VCaP (cell line): ENCODE data around the gene PTPRT.

Source experiments
- H3K27ac ChIP-seq: fragments of 450-650 bp; 2 replicates; pipeline ENCODE4 v1.5.1; 2017
- TF ChIP-seq, protein P1 (sequence below): fragments of 450-650 bp; conservative IDR thresholded peaks from 2 replicates; pipeline ENCODE4 v1.5.1; 2017; ENCODE audit warnings: mild to moderate bottlenecking, moderate library complexity

The PTPRT gene

DNA sequence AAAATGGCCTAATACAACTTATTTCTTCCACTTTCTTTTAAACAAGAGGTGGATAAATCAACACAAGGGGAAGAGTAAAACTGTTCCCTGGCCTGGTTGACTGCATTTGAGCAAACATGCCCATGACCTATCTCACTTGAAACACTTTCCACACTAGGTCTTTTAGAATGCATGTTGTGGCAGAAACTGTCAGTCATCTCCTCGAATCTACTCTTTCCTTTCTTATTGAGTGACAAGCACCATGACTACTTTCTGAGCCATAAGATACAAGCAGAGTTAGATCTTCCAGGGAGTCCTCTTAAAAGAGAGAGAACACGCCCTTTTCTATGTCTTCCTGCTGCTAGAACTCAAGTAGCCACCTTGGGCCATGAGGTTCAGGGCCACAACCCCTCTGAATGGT lies 66.5 kb downstream of the PTPRT start:
- TF ChIP-seq, protein P1, sequence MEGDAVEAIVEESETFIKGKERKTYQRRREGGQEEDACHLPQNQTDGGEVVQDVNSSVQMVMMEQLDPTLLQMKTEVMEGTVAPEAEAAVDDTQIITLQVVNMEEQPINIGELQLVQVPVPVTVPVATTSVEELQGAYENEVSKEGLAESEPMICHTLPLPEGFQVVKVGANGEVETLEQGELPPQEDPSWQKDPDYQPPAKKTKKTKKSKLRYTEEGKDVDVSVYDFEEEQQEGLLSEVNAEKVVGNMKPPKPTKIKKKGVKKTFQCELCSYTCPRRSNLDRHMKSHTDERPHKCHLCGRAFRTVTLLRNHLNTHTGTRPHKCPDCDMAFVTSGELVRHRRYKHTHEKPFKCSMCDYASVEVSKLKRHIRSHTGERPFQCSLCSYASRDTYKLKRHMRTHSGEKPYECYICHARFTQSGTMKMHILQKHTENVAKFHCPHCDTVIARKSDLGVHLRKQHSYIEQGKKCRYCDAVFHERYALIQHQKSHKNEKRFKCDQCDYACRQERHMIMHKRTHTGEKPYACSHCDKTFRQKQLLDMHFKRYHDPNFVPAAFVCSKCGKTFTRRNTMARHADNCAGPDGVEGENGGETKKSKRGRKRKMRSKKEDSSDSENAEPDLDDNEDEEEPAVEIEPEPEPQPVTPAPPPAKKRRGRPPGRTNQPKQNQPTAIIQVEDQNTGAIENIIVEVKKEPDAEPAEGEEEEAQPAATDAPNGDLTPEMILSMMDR, result no peak
- no peak overlapping the region for H3K27ac ChIP-seq

DNA sequence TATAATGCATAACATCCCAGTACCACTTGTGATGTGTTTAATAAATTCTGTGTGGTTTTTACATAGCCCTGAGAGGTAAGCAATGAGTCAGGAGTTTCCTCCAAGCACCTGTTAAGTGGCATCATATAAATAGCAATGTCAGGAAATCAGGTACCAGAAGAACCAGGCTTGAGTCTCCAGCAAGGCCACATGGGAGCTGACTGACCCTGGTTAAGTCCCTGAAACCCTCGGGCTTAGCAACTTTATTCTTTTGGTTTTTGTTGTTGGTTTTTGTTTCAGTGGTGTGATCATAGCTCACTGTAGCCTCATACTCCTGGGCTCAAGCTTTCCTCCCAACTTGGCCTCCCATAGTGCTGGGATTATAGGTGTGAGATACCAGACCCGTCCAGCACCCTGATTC lies 70.0 kb downstream of the PTPRT start:
- no peak overlapping the region for H3K27ac ChIP-seq
- TF ChIP-seq, protein P1, result no peak

DNA sequence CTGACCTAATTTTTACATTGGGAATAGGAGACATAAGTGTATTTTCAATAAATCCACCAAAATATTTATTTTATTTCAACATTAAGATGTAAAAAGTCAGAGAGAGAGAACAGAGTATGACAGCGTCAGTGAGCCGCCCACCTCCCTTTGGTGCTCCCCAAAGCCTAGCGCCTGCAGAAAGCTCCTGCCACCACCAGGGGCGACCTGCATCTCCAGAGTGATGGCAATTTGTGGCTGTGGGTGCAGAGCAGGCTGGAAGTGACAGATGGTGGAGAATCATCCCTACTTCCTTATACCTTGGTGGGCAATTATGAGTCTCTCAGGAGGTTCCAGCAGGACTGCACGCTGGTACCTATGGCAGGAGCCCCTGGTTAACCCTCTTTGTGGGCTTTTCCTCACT lies 87.3 kb downstream of the PTPRT start:
- H3K27ac ChIP-seq, result no peak overlapping the region
- TF ChIP-seq, protein P1, result peak; percentile 15; the same call in 1 of the 2 replicates

DNA sequence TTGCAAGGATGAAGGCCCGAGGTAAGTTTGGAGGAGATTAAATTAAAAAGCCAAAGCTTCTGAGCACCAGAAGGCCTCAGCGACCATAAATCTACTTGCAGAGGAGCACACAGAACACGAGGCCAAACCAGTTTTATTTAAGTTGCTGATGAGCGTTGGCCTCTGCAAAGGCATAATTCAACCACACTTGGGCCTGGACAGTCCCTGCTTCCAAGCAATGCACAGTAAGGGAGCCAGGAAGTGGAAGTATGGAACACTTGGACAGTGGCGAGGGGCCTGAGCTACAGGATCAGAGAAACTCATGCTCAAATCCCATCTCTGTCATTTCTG lies 92.8 kb downstream of the PTPRT start:
- no peak overlapping the region for H3K27ac ChIP-seq
- TF ChIP-seq, protein P1, result no peak

DNA sequence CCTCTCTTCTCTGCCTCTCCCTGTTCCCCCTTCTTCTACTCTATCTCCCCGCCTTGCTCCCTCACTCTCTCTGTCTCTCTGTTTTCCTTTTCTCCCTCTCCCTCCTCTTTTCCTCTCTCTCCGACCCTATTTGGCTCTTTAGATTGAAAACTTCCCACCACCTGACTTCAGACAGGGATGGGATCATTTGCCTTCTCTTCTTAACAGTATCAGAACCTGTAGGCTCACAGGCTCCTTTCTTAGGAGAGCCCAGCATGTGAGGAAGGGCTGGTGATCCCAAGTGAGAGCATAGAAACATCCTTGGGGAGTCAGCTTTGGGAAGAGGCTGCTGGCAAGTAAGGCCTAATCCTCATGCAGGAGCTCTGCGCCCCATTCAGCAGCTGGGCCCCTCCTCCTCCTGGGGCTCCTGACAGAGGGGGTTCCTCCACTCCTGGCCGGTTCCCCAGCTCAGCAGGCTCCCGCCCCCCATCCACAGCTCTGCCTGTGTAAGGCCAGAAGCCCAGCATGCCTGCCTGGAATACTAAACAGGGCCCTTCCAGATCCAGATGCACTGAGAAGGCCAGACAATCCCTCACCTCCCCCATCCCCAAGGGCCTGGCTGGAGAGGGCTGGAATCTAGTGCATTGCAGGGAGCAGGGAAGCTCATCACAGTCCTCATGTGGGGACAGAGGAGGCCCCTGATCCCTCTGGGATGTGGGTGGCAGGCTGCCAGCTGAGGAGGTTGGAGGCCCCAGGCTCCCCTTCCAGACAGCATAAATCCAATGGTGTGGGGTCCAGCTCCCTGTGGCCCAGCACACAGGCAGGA lies 93.4 kb downstream of the PTPRT start:
- TF ChIP-seq, protein P1, result no peak
- no peak overlapping the region for H3K27ac ChIP-seq

DNA sequence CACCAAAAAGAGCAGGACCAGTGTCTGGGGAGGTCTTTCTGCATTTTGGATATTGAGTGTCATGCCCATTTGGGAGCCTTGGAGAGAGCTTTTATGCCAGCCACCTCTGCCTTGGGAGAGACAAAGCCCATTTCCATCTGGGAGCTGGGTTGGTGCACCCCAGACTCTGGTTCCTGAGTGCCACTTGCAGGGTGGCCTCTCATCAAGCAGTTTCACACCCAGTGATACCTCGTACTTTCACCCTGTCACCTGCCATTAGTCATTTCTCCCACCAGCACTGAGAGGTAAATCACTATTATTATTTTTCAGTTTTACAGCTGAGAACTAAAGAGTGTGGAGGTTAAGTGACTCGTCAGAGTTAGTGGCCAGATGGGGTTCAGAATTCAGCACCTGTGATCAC lies 94.7 kb downstream of the PTPRT start:
- TF ChIP-seq, protein P1, result no peak
- H3K27ac ChIP-seq, result no peak overlapping the region

DNA sequence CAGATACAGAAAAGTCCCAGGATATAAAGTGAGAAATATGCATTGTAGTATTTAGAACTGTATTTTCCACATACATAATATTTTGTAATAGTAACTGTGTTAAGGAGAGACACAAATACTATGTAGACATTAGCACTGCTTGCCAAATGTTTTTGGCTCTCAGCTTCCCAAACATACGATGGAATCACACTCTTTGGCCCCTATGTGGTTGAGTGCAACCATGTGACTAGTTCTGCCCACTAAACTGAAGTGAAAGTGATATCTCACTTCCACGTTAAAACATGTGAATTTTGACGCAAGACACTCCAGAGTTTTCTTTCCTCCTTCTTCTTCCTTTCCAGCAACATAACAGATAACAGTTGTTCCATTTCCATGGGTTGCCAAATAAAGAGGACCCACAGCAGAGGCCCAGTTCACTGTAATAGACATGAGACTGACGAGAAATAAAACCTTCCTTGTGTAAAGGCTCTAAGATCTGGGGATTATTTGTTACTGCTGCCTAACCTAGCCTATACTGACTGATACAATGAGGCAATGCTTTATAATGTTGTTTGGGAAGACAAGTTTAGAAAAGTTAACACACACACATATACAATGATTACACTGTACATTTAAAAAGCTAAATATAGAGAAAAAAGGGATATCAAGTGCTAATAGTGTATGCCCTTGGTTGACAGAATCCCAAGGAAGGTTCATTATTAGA lies 97.2 kb downstream of the PTPRT start:
- no peak overlapping the region for H3K27ac ChIP-seq
- TF ChIP-seq, protein P1, result no peak
